ENCODE measurements around the gene ZNF823. TPM values are rescaled to one million over a fixed set of nuclear protein-coding genes. Genes with fewer than 3 reads are reported as not detected.

The ZNF823 gene
- total and polyA plus RNA-seq, 2 donors (not counting 3 experiments of a cell fraction or from before 2014, with no cell fraction given), result 1.4 to 4.4 TPM

- Histone ChIP-seq H3K4me3 (replicated peaks in 1 of 3; ENCODE audit: insufficient read depth in 1 of 3, low read depth in 1 of 3, low read length in 3 of 3) (no peak overlapping the region), H3K79me2 (ENCODE audit: control insufficient read depth, insufficient read depth, low read length) (no peaks in the 10 kb centered on the region), H3K27ac (ENCODE audit: insufficient read depth, low read depth, low read length) (no peak overlapping the region), H3K27me3 (ENCODE audit: control insufficient read depth in 2 of 2, insufficient read depth in 2 of 2, low read length in 2 of 2) (no peaks in the 10 kb centered on the region), H3K9me1 (replicated peaks; ENCODE audit: control insufficient read depth, extremely low read depth, insufficient read depth, low read length) (no peaks in the 10 kb centered on the region), H3K4me2 (ENCODE audit: insufficient read depth, low read length) (no peak overlapping the region), H3K9ac (replicated peaks; ENCODE audit: extremely low read depth, insufficient read depth, low read length) (no peak overlapping the region), H3K36me3 (ENCODE audit: control insufficient read depth in 2 of 2, extremely low read depth in 1 of 2, insufficient read depth in 2 of 2, low read length in 2 of 2) (peaks cover 10 to 13% of the 10 kb centered on the region in 2 experiments), H3K4me1 (ENCODE audit: control insufficient read depth, extremely low read depth, insufficient read depth, low read length) (no peaks in the 10 kb centered on the region), H2AFZ (ENCODE audit: low read depth, low read length) (no peak overlapping the region), H3K9me3 (replicated peaks; ENCODE audit: control insufficient read depth, insufficient read depth, low read length) (peaks cover 30% of the 10 kb centered on the region), H4K20me1 (replicated peaks; ENCODE audit: control insufficient read depth, extremely low read depth, insufficient read depth, low read length) (no peaks in the 10 kb centered on the region)
- CTCF ChIA-PET, result no interaction called here
- dilution Hi-C loops (cut with MboI; ENCODE audit: extremely low pct_ligation_motif_present, low sequenced_read_pairs) (no loop called here), intact Hi-C loops (cut with micrococcal nuclease) (no loop called here)
- POLR2A ChIA-PET, result no interaction called here
- BruUV-seq (replicated peaks), result no TSS peak
- TF ChIP-seq POLR2AphosphoS5 (IDR thresholded peaks at IDR 0.05; ENCODE audit: insufficient read depth, low read depth, low read length) (no peak), EZH2 (IDR thresholded peaks at IDR 0.05; ENCODE audit: borderline replicate concordance, low read depth, low read length, severe bottlenecking) (no peak)
- TF ChIP-seq, protein P1, sequence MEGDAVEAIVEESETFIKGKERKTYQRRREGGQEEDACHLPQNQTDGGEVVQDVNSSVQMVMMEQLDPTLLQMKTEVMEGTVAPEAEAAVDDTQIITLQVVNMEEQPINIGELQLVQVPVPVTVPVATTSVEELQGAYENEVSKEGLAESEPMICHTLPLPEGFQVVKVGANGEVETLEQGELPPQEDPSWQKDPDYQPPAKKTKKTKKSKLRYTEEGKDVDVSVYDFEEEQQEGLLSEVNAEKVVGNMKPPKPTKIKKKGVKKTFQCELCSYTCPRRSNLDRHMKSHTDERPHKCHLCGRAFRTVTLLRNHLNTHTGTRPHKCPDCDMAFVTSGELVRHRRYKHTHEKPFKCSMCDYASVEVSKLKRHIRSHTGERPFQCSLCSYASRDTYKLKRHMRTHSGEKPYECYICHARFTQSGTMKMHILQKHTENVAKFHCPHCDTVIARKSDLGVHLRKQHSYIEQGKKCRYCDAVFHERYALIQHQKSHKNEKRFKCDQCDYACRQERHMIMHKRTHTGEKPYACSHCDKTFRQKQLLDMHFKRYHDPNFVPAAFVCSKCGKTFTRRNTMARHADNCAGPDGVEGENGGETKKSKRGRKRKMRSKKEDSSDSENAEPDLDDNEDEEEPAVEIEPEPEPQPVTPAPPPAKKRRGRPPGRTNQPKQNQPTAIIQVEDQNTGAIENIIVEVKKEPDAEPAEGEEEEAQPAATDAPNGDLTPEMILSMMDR (IDR thresholded peaks at IDR 0.05; ENCODE audit: extremely low read depth in 1 of 2, insufficient read depth in 1 of 2, low read depth in 1 of 2, low read length in 2 of 2), result no peak
- FAIRE-seq (no peak), DNase-seq (ENCODE audit: low read depth, low spot score) (no peak)
Observed at GRCh38 chr19:11781295-11782057, 42.7 kb upstream of the ZNF823 start.

GRCh38 chr19:11780431-11781020 is 41.8 kb upstream of the ZNF823 start:
- no TSS peak for BruUV-seq (replicated peaks)
- DNase-seq (ENCODE audit: low read depth, low spot score), result no peak
- peaks cover 10 to 13% of the 10 kb centered on the region in 2 experiments for H3K36me3 ChIP-seq (ENCODE audit: control insufficient read depth in 2 of 2, extremely low read depth in 1 of 2, insufficient read depth in 2 of 2, low read length in 2 of 2)

More at GRCh38 chr19:11780431-11781020, 41.8 kb upstream of the ZNF823 start:
- H3K4me2 ChIP-seq (ENCODE audit: insufficient read depth, low read length), result no peak overlapping the region
- H3K27me3 ChIP-seq (ENCODE audit: control insufficient read depth in 2 of 2, insufficient read depth in 2 of 2, low read length in 2 of 2), result no peaks in the 10 kb centered on the region
- H3K9me3 ChIP-seq (replicated peaks; ENCODE audit: control insufficient read depth, insufficient read depth, low read length), result peaks cover 30% of the 10 kb centered on the region
- no peaks in the 10 kb centered on the region for H3K79me2 ChIP-seq (ENCODE audit: control insufficient read depth, insufficient read depth, low read length)
- no peak overlapping the region for H3K9ac ChIP-seq (replicated peaks; ENCODE audit: extremely low read depth, insufficient read depth, low read length)
- H3K4me3 ChIP-seq (replicated peaks in 1 of 3; ENCODE audit: insufficient read depth in 1 of 3, low read depth in 1 of 3, low read length in 3 of 3), result no peak overlapping the region
- H3K27ac ChIP-seq (ENCODE audit: insufficient read depth, low read depth, low read length), result no peak overlapping the region
- no peak for FAIRE-seq
- H3K9me1 ChIP-seq (replicated peaks; ENCODE audit: control insufficient read depth, extremely low read depth, insufficient read depth, low read length), result no peaks in the 10 kb centered on the region
- POLR2A ChIA-PET, result no interaction called here
- no peaks in the 10 kb centered on the region for H4K20me1 ChIP-seq (replicated peaks; ENCODE audit: control insufficient read depth, extremely low read depth, insufficient read depth, low read length)
- intact Hi-C loops (cut with micrococcal nuclease), result no loop called here
- no peaks in the 10 kb centered on the region for H3K4me1 ChIP-seq (ENCODE audit: control insufficient read depth, extremely low read depth, insufficient read depth, low read length)
- no peak for TF ChIP-seq GATA2 (IDR thresholded peaks at IDR 0.05; ENCODE audit: insufficient read depth, insufficient read length, low read depth, low read length)
- no peak for TF ChIP-seq FOS (IDR thresholded peaks at IDR 0.05; ENCODE audit: borderline replicate concordance, insufficient read depth, low read length)
- TF ChIP-seq, protein P1 (IDR thresholded peaks at IDR 0.05; ENCODE audit: extremely low read depth in 1 of 2, insufficient read depth in 1 of 2, low read depth in 1 of 2, low read length in 2 of 2), result no peak
- no peak for TF ChIP-seq MYC (IDR thresholded peaks at IDR 0.05; ENCODE audit: low read depth, low read length)
- no peak for TF ChIP-seq EZH2 (IDR thresholded peaks at IDR 0.05; ENCODE audit: borderline replicate concordance, low read depth, low read length, severe bottlenecking)
- no peak for TF ChIP-seq MAX (IDR thresholded peaks at IDR 0.05; ENCODE audit: insufficient read depth, insufficient read length)
- TF ChIP-seq POLR2A (IDR thresholded peaks at IDR 0.05; ENCODE audit: low read depth, low read length), result no peak
- no peak for TF ChIP-seq POLR2AphosphoS5 (IDR thresholded peaks at IDR 0.05; ENCODE audit: insufficient read depth, low read depth, low read length)
- no peak for TF ChIP-seq JUN (IDR thresholded peaks at IDR 0.05; ENCODE audit: borderline replicate concordance, insufficient read depth, insufficient read length, low read depth)
- H2AFZ ChIP-seq (ENCODE audit: low read depth, low read length), result no peak overlapping the region
- dilution Hi-C loops (cut with MboI; ENCODE audit: extremely low pct_ligation_motif_present, low sequenced_read_pairs), result no loop called here
- CTCF ChIA-PET, result no interaction called here

Data from endothelial cell of umbilical vein (primary cell).